Urothelium cell line (cell line): ENCODE data around the gene ST7.
"Not testable (repeated sequence)": the region's sequence is repeated elsewhere in the genome, so short reads cannot be mapped to it uniquely, and the experiment has no call there.

Experiments used
- DNase-seq: peaks from one replicate; pipeline ENCODE4 v3.0.0; 2011; ENCODE audit warnings: low spot score, mixed read lengths
- FAIRE-seq: peaks from 2 replicates; lab custom pipeline; 2011; peaks lifted over from hg19 to GRCh38; lab: Jason Lieb, UNC

Gene ST7

DNA sequence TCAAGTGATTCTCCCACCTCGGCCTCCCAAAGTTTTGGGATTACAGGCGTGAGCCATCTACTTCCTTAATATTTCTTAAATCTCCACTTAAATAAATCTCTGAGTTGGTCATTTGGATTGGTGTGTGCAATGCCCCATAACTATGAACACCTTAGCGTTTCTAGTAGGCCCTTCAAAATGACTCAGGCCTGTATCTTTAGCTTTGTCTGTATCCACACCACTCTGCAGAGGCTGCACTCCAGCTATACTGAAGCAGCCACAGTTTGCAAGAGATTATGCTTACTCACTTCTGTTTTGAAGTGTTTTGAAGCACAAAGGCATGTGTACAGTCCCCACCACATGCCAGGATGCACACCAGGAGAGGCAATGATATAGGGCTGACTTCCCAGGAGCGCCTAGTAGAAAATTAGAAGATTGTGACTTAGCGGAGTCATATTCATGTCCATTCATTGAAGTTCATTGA lies 2.4 kb upstream of the ST7 start:
- DNase-seq (no peak), FAIRE-seq (no peak)

- no peak for DNase-seq
- no peak for FAIRE-seq
Measured at GRCh38 chr7:116951366-116952292, 1.7 kb upstream of the ST7 start.

DNA sequence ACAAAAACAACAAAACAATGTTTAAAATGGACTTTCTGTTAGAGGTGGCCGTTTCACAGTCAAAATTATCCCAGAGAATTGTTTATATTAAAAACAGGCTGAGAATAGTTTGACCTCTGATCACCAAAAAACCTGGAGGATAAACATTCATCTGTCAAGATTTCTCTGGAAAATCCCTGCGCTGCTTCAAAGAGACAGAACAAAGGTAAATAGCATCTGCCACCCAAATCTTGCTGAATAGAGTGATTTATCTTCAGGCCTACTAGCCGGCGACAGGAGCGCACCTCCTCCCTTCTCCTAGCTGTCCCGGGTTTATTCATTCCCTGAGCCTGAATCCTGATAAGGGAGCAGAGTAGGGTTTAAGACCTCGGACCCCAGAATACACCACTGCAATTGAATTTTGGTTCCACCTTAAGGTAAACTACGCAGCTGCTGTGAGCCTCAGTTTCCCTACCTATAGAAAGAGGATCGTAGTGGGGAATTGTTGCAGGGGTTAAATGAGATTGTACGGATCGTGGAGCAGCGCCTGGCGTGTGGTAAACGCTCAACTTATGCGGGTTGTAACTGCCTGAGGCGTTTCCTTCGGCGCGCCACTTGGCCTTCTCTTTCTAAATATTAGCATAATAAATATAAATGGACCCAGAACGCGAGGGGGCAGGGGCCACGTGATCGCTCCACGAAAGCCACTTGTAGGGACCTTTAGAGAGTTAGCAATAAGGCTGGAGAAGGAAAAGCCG lies 498 bp upstream of the ST7 start:
- DNase-seq, result peak; percentile 17
- no peak for FAIRE-seq

GRCh38 chr7:116953906-116954838 lies 871 bp downstream of the ST7 start:
- FAIRE-seq, result no peak
- DNase-seq, result peak; percentile 54

DNA sequence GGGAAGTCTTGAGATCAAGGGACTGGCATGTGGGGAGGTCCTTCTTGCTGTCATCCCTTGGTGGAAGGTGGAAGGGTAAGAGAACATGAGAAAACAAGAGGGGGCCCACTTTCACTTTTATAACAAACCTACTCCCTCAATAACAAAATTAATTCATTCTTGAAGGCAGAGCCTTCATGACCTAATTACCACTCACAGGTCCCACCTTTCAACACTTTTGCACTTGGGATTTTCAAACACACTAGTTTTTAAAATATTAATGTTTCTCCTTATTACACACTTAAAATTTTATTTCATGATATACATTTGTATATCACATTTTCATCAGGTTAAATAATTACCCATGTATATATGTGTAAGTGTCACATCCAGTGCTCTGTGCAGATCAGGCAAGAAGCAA lies 2.0 kb downstream of the ST7 start:
- DNase-seq, result no peak

GRCh38 chr7:116955801-116956476 lies 2.6 kb downstream of the ST7 start:
- DNase-seq, result no peak
- no peak for FAIRE-seq

More for the DNA sequence above, 2.0 kb downstream of the ST7 start:
- FAIRE-seq, result no peak

DNA sequence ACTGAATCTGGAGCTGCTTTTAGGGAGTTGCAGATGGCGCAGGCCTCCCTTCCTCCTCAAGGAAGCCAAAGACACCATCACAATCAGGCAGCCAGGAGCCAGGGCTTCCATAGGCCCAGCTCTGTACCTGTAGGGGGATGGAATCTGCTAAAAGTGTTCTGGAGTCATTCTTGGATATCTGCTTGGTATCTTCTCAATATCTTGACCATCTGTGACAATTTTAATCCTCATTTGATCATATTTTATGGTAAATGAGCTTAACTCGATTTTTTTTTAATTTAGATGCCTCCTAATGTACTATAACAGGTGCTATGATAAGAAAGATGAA lies 3.1 kb downstream of the ST7 start:
- no peak for FAIRE-seq

DNA sequence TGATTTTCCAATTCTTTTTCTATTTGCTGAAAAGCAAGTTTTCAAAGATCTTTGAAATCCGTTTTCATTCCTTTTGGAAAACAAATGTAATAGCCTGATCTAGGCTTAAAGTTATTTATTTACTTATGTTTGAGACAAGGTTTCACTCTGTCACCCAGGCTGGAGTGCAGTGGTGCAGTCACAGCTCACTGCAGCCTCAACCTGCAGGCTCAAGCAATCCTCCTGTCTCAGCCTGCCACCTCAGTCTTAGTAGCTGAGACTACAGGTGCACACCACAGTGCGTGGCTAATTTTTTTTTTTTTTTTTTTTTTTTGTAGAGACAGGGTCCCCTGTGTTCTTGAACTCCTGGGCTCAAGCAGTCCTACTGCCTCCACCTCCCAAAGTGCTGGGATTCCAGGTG lies 4.6 kb downstream of the ST7 start:
- FAIRE-seq (no peak), DNase-seq (no peak)

More for the DNA sequence above, 3.1 kb downstream of the ST7 start:
- no peak for DNase-seq

GRCh38 chr7:116961966-116962673 lies 8.8 kb downstream of the ST7 start:
- FAIRE-seq, DNase-seq: not testable (repeated sequence)

GRCh38 chr7:116963234-116963633 lies 9.9 kb downstream of the ST7 start:
- FAIRE-seq (no peak), DNase-seq (no peak)

GRCh38 chr7:116966601-116967000 lies 13.3 kb downstream of the ST7 start:
- no peak for FAIRE-seq
- DNase-seq, result no peak

- DNase-seq (no peak), FAIRE-seq (no peak)
Measured at GRCh38 chr7:116967254-116967922, 14.1 kb downstream of the ST7 start.

GRCh38 chr7:116967983-116968382 lies 14.7 kb downstream of the ST7 start:
- no peak for FAIRE-seq

DNA sequence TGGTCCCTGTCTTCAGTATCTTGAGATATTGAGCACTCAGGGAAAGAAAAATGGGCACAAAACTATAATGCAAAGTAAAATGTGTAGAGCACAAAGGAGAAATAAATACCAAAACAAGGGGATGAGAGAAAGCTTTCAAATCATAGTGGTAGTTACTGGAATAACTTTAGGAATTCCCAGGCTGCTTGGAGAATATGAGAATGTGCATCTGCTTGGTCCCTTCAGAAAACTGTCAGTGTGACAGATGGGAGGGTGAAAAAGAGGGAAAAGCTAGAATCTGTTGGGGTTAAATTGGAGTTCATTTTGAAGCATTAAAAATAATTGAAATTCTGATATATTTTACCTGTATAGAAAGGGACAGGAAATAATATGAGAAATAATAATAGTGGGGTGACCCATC lies 15.3 kb downstream of the ST7 start:
- FAIRE-seq (no peak), DNase-seq (no peak)

More at GRCh38 chr7:116967983-116968382, 14.7 kb downstream of the ST7 start:
- DNase-seq, result no peak

DNA sequence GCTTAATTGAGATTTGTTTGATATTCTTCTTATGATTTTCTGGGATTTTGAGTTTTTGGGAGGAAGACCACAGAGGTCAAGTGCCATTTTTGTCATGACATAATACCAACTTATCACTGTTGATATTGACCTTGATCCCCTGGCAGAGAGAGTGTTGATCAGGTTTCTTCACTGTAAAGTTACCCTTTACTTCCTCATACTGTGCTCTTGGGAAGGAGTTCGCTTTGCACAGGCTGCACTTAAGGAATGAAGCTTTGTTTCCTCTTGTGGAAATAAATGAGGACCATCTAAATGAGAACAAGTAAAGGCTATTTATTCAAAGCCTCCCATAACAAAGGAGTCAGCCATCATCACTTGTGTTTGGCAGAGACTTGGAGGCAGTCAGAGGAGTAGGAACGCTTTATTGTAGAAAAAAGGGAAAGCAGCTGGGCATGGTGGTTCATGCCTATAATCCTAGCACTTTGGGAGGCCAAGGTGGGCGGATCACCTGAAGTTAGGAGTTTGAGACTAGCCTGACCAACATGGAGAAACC lies 16.1 kb downstream of the ST7 start:
- no peak for DNase-seq
- FAIRE-seq, result no peak

DNA sequence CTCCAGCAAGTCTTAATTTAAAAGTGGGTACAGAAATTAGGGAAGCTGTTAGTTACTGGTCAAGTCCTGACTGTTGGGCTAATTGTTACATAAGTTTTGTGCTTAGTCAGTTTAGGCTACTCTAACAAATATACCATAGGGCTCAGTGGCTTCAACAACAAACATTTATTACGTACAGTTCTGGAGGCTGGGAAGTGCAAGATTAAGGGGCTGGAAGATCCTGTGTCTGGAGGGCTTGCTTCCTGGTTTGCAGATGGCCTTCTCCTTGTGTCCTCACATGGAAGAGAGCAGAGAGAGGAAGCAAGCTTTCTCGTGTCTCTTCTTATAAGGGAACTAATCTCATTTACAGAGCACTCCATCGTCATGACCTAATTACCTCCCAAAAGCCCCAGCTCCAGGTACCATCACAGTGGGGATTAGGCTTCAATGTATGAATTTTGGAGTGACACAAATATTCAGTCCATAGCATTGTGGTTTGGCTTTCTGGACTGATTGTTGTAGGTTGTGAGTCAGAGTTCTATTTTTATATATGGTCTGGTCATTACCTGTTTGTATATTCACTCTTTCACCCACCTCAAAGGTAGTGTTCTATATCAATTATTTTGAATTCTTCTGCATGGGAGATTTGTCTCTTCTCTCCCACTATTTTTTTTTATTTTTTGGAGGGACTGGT lies 17.1 kb downstream of the ST7 start:
- no peak for DNase-seq
- no peak for FAIRE-seq

- not testable (repeated sequence) for FAIRE-seq, DNase-seq
Measured at GRCh38 chr7:116971153-116971552, 17.9 kb downstream of the ST7 start.

GRCh38 chr7:116971869-116972268 lies 18.6 kb downstream of the ST7 start:
- DNase-seq, result no peak
- FAIRE-seq, result no peak
